HUES48 (cell line): ENCODE measurements around the gene CD151.

Source experiments
- H3K27ac ChIP-seq: one replicate; pipeline ENCODE4 v1.7.0; 2013; ENCODE audit warnings: low read depth, low read length, inconsistent platforms
- H3K27me3 ChIP-seq: 2 replicates; pipeline ENCODE4 v1.6.1; 2013; ENCODE audit warnings: mild to moderate bottlenecking, low read length; ENCODE audit not compliant: control insufficient read depth, insufficient read depth
- H3K36me3 ChIP-seq: 2 replicates; pipeline ENCODE4 v1.6.1; 2013; ENCODE audit warnings: low read length; ENCODE audit not compliant: control insufficient read depth, insufficient read depth
- H3K4me1 ChIP-seq: 2 replicates; pipeline ENCODE4 v1.6.1; 2013; ENCODE audit warnings: mild to moderate bottlenecking, low read length; ENCODE audit not compliant: control insufficient read depth, insufficient read depth
- H3K4me3 ChIP-seq: 2 replicates; pipeline ENCODE4 v1.5.1; 2013; ENCODE audit warnings: mild to moderate bottlenecking, low read depth, low read length
- H3K9ac ChIP-seq: 2 replicates; pipeline ENCODE4 v1.6.1; 2013; ENCODE audit warnings: mild to moderate bottlenecking, low read depth, low read length, moderate library complexity
- H3K9me3 ChIP-seq: 2 replicates; pipeline ENCODE4 v1.6.1; 2013; ENCODE audit warnings: low read length; ENCODE audit not compliant: control insufficient read depth, insufficient read depth

Gene CD151

DNA sequence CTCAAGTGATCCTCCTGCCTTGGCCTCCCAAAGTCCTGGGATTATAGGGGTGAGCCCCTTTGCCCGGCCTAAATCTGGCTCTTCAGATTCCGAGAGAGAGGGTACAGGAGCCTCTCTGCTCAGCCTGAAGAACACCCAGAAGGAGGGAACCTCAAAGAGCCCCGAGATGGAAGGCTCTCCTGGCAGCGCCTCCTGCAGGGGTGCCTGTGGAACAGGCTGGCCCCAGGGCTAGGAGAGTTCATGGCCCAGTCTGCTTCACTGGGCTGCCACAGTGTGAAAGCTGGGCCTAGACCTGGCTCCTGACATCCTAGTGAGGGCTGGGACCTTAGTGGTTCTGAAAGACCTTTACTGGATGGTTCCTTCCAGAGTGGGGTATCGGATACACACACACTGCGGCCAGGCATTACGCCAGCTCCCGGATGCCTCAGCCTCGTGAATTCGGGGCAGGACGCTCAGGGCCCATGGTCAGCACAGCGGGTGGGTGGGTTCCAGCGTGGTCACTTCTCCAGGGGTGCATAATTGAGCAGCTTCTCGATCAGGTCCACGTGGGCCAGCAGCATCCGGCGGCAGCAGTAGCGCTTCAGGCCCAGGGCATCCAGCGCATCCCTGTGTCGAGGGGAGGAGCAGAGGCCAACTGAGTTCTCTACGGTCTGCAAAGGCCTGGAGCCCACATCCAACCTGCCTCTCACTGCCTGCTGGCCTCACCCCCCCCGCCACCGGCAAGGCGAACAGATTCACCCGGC, 7.3 kb downstream of the CD151 start:
- Histone ChIP-seq H3K4me3 (no peak overlapping the region), H3K36me3 (peaks cover 47% of the 10 kb centered on the region), H3K9me3 (no peaks in the 10 kb centered on the region), H3K9ac (no peak overlapping the region), H3K4me1 (peaks cover 9% of the 10 kb centered on the region), H3K27ac (no peak overlapping the region), H3K27me3 (no peaks in the 10 kb centered on the region)

DNA sequence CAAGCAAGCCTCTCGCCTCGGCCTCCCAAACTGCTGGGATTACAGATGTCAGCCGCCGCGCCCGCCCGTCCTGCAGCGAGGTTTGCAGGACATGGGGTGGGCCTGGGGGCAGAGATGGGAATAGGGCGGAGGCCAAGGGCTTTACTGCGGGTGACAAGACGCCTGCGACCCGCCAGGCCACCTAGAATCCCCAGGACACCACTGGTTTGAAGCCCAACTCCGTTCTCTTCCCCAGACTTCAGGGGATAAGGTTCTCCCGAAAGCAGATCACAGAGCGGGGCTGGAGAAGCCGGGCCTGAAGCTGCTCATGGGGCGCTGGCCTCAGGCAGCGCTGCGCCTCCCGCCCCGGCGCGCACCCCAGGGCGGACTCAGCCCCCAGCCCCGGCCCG, 9.2 kb downstream of the CD151 start:
- Histone ChIP-seq H3K4me1 (peaks cover 24% of the 10 kb centered on the region), H3K9me3 (no peaks in the 10 kb centered on the region), H3K27ac (peak overlapping the region; percentile 96), H3K9ac (peak overlapping the region; percentile 100), H3K36me3 (peaks cover 39% of the 10 kb centered on the region), H3K4me3 (peak overlapping the region; percentile 98), H3K27me3 (no peaks in the 10 kb centered on the region)

DNA sequence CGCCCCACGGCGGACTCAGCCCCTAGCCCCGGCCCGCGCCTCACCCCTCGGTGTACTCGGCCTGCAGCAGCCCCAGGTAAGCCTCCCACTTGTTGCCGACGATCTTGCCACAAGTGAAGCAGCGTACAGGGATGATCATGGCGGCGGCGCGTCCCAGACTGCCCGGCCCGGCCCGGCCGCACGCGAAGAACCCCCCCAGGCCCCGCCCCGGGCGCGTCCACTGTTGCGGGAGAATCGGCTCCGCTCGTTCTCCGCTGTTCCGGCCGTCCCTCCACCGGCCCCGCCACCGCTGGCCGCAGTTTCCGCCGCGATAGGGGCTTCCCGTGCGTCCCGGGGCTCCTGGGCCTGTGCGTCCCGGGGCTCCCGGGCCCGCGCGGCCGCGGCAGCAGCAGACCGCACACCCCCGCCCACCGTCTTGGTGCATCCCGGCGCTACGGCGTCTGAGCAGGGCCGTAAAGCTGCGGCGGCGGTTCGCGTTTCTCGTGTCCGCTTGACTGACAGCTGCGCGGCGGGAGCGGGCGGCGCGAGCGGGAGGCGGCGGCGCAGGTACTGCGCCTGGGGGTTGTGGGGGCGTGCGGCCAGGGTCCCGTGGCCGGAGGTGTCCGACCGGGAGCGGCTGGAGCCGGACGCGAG, 9.7 kb downstream of the CD151 start, which contains the start of the genes POLR2L and TSPAN4:
TSS of gene POLR2L (minus strand) at position 160 of the 633 bp plus-strand sequence. CDS start at position 139, 21 bp downstream.
TSS of gene TSPAN4 (plus strand) at position 483 of the 633 bp plus-strand sequence. CDS start 7,453 bp downstream, outside the sequence.
- peak within 1 kb of the TSS; percentile 100 for H3K9ac ChIP-seq
- peaks cover 35% of the 10 kb centered on the region for H3K36me3 ChIP-seq
- no peaks in the 10 kb centered on the region for H3K9me3 ChIP-seq
- H3K27ac ChIP-seq, result peak within 1 kb of the TSS; percentile 98
- peaks cover 24% of the 10 kb centered on the region for H3K4me1 ChIP-seq
- peak within 1 kb of the TSS; percentile 98 for H3K4me3 ChIP-seq
- H3K27me3 ChIP-seq, result no peaks in the 10 kb centered on the region

DNA sequence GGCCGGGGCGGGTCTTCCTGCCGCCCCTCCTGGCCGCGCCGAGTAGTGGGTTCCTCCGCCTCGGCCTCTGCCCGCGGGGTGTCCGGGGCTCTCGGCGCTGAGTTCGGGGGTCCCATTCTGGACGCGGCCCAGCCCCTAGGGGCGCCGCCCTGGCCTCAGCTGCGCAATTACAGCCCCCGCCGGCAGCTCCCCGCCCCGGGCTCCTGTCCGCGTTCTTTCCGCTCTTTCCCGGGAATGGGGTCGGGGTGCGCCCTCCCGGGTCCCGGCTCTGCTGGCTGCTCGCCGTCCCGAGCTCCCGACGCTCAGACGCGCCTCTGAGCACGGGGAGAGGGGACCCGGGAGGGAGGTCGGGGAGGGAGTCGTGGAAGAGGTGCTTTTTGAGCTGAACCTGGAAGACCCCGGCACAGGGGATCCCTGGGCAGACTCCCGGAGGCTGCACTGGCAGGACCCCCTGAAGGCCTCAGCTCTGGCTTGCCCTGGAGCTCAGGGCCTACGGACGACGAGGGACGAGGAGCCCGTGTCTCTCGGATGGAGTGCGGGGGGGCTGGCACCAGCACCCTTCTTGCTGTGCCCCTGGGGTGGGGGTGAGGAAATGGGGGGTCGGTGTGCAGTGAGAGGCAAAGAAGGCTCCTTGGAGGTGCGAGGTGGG, 10.5 kb downstream of the CD151 start:
- H3K4me1 ChIP-seq, result peaks cover 24% of the 10 kb centered on the region
- peak overlapping the region; percentile 98 for H3K27ac ChIP-seq
- H3K9me3 ChIP-seq, result no peaks in the 10 kb centered on the region
- H3K27me3 ChIP-seq, result no peaks in the 10 kb centered on the region
- 0 out of 2 replicates have a peak overlapping the region, but pooled peaks have one; percentile 24 for H3K9ac ChIP-seq
- peaks cover 28% of the 10 kb centered on the region for H3K36me3 ChIP-seq
- peak overlapping the region; percentile 98 for H3K4me3 ChIP-seq

DNA sequence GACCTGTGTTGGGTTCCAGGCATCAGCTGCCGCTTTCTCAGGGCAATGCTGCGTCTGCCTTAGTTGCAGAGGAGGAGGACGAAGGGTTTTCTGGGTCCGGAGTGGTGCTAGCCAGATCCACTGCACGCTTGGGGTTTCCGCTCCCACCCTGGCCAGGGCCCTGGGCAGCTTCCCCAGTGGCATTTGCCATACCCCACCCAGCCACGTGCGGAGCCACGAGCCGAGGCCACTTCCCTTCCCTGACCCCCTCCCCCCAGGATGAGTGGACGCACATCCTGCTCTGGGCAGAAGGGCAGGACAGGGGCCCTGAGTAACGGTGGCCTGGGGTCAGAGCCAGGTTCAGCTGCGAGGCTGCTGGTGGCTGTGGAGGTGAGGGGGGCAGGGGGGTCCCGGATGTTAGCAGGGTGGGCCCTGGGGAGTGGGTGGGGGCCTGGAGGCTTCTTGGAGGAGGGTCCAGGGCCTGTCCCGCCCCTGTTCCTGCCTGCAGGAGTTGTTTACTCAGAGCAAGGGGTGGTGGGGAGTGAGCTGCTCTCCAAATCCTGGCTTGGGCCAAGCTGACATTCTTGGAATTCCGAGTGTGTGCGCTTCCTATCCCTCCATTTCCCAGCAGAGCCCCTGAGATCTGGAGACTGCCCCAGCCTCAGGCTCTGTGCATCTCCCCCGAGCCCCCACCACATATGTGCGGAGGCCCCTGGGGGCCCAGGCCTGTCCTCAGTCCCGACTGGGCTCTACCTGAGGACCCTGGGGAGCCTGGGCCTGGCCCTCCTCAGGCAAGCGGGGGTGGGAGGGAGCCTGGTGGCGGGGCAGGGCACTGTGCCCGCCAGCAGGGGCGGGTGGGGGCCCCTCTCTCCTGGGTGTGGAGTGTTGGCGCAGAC, 11.3 kb downstream of the CD151 start:
- Histone ChIP-seq H3K9me3 (no peaks in the 10 kb centered on the region), H3K36me3 (peaks cover 20% of the 10 kb centered on the region), H3K4me3 (peak overlapping the region; percentile 98), H3K27me3 (no peaks in the 10 kb centered on the region), H3K9ac (no peak overlapping the region), H3K4me1 (peaks cover 29% of the 10 kb centered on the region), H3K27ac (peak overlapping the region; percentile 98)

DNA sequence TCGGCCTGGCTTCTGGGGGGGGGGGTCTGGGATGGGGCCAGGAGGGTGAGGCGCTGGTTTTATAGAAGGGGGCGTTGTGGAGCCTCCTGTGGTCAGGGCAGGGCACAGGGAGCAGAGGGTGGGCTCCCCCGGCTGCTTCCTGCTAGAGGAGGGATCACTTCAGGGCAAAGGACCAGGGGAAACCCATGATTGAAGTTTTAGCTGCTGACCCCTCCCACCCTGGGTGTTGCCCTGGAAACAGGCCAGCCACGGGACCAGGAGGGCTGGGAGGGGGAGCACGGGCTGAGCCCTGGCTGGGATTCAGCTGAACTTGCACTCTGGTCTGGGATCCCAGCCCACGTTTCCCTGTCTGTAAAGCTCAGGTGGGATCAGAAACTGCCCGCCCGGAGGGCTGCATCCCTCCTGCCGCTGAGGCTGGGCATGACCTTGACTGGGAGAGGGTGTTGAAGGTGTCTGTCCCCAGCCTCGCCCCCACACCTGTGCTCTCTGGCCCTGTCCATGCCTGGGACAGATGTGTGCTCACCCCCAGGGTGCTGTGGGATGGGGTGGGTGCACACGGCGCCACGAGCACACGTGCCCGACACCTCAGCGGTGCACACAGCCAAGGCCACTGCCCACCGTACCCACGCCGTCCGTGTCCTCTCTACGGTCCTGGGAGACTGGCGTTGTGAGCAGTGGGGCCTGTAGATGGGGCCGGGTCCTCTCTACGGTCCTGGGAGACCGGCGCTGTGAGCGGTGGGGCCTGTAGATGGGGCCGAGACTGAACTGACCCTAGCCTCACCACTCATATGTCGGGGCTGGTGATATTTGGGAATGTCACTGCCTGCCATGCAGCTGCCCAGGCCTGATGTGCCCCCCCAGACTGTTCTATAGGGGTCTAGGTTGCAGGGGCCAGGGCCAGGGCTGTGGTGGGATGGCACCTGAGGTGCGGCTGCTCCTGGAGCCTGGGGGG, 12.2 kb downstream of the CD151 start:
- Histone ChIP-seq H3K36me3 (peaks cover 11% of the 10 kb centered on the region), H3K27ac (peak overlapping the region; percentile 98), H3K4me3 (peak overlapping the region; percentile 98), H3K9ac (no peak overlapping the region; the same call in 1 of the 2 replicates), H3K27me3 (no peaks in the 10 kb centered on the region), H3K4me1 (peaks cover 29% of the 10 kb centered on the region), H3K9me3 (no peaks in the 10 kb centered on the region)

DNA sequence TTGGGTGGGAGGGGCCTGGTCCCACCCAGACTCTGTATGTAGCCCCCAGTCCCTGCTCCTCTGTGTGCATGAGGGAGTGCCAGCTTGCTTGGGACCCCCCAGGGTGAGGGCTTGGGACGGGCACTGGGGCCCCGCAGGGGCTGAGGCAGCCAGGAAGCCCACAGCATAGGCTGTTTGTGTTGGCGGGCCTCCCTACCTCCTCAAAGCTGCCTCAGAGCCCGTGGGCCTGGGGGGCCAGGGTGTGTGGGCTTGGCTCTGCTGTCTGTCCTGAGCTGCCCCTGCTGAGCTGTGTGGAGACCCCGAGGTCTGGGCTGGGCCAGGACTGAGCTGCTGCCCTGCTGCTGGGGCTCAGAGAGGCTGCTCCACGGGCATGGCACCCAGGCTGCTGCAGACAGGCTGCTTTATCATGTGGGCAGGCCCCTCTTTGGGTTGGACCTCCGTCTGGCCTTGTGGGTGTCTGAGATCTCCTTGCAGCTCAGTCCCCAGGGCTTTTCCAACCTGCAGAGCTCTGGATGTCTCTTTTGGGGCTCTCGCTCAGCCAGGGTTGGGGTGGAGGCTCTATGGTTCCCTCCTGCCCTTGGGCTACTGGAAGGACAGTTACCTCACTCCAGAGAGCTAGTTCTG, 13.2 kb downstream of the CD151 start:
- Histone ChIP-seq H3K27ac (no peak overlapping the region), H3K9me3 (no peaks in the 10 kb centered on the region), H3K36me3 (0 out of 2 replicates have a peak, but pooled peaks cover 1% of the 10 kb centered on the region)

DNA sequence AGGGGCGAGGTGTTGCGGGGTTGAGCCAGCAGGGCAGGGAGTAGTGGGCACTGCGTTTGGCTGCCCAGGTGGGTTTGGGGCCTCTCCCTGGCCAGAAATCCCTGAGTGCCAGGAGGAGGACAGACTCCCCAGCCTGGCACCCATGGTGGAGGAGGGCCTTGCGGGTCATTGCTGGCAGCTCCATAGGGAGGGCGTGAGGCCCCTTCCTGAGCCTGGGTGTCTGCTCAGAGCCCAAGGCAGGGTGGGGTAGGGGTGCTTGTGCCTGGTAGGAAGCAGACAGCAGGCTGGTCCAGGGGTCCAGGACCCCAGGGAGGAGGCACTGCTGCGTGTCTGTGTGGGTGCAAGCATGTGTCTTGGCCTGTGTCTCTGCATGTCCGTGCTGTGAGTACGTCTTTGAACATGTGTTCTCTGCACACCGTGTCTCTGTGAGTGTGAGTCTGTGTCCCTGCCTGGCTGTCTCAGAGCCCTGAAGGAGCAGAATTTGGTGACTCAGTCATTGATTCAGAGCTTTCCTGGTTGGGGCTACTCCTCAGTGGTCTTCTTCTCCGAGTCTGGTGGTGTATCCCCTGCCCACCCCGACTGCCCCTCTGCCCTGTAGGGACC, 13.8 kb downstream of the CD151 start:
- no peaks in the 10 kb centered on the region for H3K36me3 ChIP-seq
- H3K27ac ChIP-seq, result no peak overlapping the region
- peaks cover 3% of the 10 kb centered on the region; the same call in 1 of the 2 replicates for H3K27me3 ChIP-seq
- peaks cover 23% of the 10 kb centered on the region for H3K4me1 ChIP-seq
- H3K9me3 ChIP-seq, result no peaks in the 10 kb centered on the region
- no peak overlapping the region for H3K9ac ChIP-seq
- H3K4me3 ChIP-seq, result no peak overlapping the region

More for the DNA sequence above, 13.2 kb downstream of the CD151 start:
- H3K27me3 ChIP-seq, result peaks cover 3% of the 10 kb centered on the region; the same call in 1 of the 2 replicates
- H3K9ac ChIP-seq, result no peak overlapping the region
- H3K4me1 ChIP-seq, result peaks cover 26% of the 10 kb centered on the region
- no peak overlapping the region for H3K4me3 ChIP-seq

DNA sequence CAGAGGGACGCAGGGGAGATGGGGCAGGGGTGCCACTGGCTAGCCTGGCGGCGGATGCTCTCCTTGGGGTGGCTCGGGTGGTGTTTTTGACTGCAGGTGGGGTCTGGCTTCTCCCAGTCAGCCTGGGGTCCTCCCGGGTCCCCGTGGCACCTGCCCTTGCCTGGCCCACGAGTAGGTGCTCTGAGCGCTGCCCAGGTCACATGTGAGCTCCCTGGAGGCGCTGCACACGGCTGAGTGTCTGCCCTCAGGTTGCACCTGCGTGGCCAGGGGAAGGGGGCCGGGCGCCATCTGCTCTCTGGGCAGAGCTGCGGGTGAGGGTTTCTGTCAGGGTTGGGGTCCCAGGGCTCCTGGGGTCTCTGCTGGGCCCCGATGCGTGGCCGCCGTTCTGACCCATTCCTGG, 15.1 kb downstream of the CD151 start:
- Histone ChIP-seq H3K9ac (no peak overlapping the region), H3K27ac (no peak overlapping the region), H3K4me1 (peaks cover 23% of the 10 kb centered on the region), H3K36me3 (no peaks in the 10 kb centered on the region), H3K27me3 (peaks cover 3% of the 10 kb centered on the region; the same call in 1 of the 2 replicates), H3K4me3 (no peak overlapping the region), H3K9me3 (no peaks in the 10 kb centered on the region)
